ENCODE data around the gene P2RX4. TPM values are rescaled to one million over a fixed set of nuclear protein-coding genes. Genes with fewer than 3 reads are reported as not detected.
"Not testable (repeated sequence)": the region's sequence is repeated elsewhere in the genome, so short reads cannot be mapped to it uniquely, and the experiment has no call there.

The P2RX4 gene
- total RNA-seq, 4 donors from 2014 or later = 46.3 to 107 (median 65.3) TPM

DNA sequence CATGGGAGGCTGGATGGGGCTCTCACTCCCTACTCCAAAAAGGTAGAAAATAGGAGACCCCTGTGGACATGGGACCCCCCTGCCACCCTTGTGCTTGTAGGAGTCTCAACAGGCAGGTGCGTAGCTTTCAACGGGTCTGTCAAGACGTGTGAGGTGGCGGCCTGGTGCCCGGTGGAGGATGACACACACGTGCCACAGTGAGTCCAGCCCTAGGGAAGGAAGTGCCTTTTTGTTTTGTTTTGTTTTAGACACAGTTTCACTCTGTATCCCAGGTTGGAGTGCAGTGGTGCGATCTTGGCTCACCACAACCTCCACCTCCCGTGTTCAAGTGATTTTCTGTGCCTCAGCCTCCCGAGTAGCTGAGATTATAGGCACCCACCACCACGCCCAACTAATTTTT lies 12.9 kb downstream of the P2RX4 start:
- no peak for ATAC-seq (ENCODE audit: low FRiP score)
- TF ChIP-seq, protein P1, sequence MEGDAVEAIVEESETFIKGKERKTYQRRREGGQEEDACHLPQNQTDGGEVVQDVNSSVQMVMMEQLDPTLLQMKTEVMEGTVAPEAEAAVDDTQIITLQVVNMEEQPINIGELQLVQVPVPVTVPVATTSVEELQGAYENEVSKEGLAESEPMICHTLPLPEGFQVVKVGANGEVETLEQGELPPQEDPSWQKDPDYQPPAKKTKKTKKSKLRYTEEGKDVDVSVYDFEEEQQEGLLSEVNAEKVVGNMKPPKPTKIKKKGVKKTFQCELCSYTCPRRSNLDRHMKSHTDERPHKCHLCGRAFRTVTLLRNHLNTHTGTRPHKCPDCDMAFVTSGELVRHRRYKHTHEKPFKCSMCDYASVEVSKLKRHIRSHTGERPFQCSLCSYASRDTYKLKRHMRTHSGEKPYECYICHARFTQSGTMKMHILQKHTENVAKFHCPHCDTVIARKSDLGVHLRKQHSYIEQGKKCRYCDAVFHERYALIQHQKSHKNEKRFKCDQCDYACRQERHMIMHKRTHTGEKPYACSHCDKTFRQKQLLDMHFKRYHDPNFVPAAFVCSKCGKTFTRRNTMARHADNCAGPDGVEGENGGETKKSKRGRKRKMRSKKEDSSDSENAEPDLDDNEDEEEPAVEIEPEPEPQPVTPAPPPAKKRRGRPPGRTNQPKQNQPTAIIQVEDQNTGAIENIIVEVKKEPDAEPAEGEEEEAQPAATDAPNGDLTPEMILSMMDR (IDR thresholded peaks at IDR 0.05) = no peak
- no peak for DNase-seq (ENCODE audit: low spot score)

GRCh38 chr12:121223292-121224285 lies 13.7 kb downstream of the P2RX4 start:
- ATAC-seq (ENCODE audit: low FRiP score) (no peak), DNase-seq (ENCODE audit: low spot score) (no peak)
- TF ChIP-seq, protein P1 (IDR thresholded peaks at IDR 0.05) = no peak

DNA sequence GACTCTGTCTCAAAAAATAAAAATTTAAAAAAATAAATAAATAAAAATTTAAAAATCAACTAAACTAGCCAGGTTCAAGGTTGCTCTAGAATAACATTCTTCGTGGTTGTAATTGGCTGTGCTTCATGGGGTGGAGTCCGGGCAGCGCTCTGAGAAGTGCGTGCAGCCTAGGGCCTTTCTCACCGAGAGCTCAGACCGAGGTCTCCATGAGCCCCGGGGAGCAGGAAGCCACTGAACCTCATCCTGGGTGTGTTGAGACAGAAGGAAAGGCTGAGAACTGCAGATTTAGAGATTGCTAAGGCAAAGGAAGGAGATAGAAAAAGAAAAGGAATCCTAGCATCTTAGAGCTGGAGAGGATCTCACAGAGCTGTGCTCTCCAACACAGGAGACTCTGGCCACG lies 14.7 kb downstream of the P2RX4 start:
- ATAC-seq (ENCODE audit: low FRiP score) = no peak
- TF ChIP-seq, protein P1 (IDR thresholded peaks at IDR 0.05) = no peak

GRCh38 chr12:121226399-121226798 lies 16.5 kb downstream of the P2RX4 start:
- TF ChIP-seq, protein P1 (IDR thresholded peaks at IDR 0.05) = no peak
- ATAC-seq (ENCODE audit: low FRiP score) (no peak), DNase-seq (ENCODE audit: low spot score) (no peak)

More for the DNA sequence above, 14.7 kb downstream of the P2RX4 start:
- DNase-seq (ENCODE audit: low spot score) = no peak

GRCh38 chr12:121226871-121227270 lies 16.9 kb downstream of the P2RX4 start:
- not testable (repeated sequence) for ATAC-seq (ENCODE audit: low FRiP score); DNase-seq (ENCODE audit: low spot score)

DNA sequence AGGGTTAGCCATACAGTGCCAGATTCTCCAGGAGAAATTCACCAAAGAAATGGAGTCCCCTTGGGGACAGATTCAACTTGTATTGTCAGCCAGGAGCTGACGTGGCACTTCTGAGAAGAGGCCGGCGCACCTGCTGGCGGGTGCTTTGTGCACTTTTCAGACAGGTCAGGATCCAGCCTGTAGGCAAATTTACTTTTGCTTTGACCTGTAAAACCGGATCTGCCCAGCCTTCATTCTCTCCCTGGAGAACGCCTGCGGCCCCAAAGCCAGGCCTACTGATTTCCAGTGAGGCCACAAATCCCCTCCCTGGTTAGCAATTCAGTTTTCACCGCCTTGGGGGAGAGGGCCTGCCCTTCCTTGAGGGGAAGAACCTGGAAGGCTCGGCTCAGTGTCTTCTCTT lies 17.4 kb downstream of the P2RX4 start:
- TF ChIP-seq, protein P1 (IDR thresholded peaks at IDR 0.05) = no peak
- no peak for ATAC-seq (ENCODE audit: low FRiP score)
- DNase-seq (ENCODE audit: low spot score) = no peak

DNA sequence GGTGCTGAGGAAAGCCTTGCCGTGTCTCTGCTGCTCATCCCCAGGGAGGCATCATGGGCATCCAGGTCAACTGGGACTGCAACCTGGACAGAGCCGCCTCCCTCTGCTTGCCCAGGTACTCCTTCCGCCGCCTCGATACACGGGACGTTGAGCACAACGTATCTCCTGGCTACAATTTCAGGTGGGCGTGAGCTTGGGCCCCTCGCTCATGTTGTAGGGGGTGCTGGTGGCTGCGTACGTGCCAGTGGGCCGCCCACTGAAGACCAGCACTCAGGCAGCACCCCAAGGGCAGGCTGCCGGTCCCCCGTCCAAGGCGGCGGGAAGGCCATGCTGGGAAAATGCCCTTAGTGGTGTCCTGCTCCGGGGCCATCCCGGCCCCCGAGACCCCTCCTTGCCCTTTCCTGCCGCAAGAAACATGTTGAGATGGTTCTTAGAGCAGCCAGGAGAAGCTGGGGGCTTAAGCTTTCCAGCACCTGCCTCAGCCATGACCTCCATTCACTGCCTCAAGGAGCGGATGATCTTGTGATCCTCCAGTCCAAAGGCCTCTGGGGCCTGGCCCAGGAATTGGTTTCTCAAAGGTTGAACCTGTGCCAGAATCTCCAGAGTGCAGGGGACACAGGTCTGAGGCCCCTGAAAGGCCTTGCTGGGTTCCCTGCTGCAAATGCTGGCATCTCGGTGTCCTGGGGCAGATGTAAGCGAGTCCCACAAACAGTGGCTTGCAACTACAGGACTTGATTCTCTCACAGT lies 19.2 kb downstream of the P2RX4 start:
- TF ChIP-seq, protein P1 (IDR thresholded peaks at IDR 0.05) = no peak
- no peak for DNase-seq (ENCODE audit: low spot score)
- ATAC-seq (ENCODE audit: low FRiP score) = no peak

Data from omental fat pad (tissue), 4 donors.